Measurements from ENCODE around the gene ALDH4A1.
A peak's percentile ranks its signal among the peaks of the same experiment; 100 is the strongest.

The ALDH4A1 gene

GRCh38 chr1:18945401-18945849 lies 43.1 kb upstream of the ALDH4A1 start:
- Histone ChIP-seq H3K4me2 (ENCODE audit: low read length) (no peak overlapping the region), H3K4me3 (ENCODE audit: low read length) (no peak overlapping the region), H3K9ac (ENCODE audit: low read depth, low read length) (no peak overlapping the region), H3K36me3 (ENCODE audit: insufficient read depth, low read length) (no peaks in the 10 kb centered on the region), H3K9me3 (replicated peaks; ENCODE audit: low read length) (no peaks in the 10 kb centered on the region), H3K27me3 (ENCODE audit: control insufficient read depth, insufficient read depth, low read length) (no peaks in the 10 kb centered on the region), H3K4me1 (ENCODE audit: control insufficient read depth, insufficient read depth, low read length) (peaks cover 71% of the 10 kb centered on the region)

- H3K4me2 ChIP-seq (ENCODE audit: low read length) = no peak overlapping the region
- no peak overlapping the region for H3K9ac ChIP-seq (ENCODE audit: low read depth, low read length)
- H3K27me3 ChIP-seq (ENCODE audit: control insufficient read depth, insufficient read depth, low read length) = no peaks in the 10 kb centered on the region
- no peak overlapping the region for H3K4me3 ChIP-seq (ENCODE audit: low read length)
- H3K4me1 ChIP-seq (ENCODE audit: control insufficient read depth, insufficient read depth, low read length) = peaks cover 70% of the 10 kb centered on the region
- no peaks in the 10 kb centered on the region for H3K36me3 ChIP-seq (ENCODE audit: insufficient read depth, low read length)
- H3K9me3 ChIP-seq (replicated peaks; ENCODE audit: low read length) = no peaks in the 10 kb centered on the region
Measured at GRCh38 chr1:18944810-18945209, 42.5 kb upstream of the ALDH4A1 start.

GRCh38 chr1:18943914-18944572 lies 41.7 kb upstream of the ALDH4A1 start:
- Histone ChIP-seq H3K27me3 (ENCODE audit: control insufficient read depth, insufficient read depth, low read length) (no peaks in the 10 kb centered on the region), H3K36me3 (ENCODE audit: insufficient read depth, low read length) (no peaks in the 10 kb centered on the region), H3K9me3 (replicated peaks; ENCODE audit: low read length) (no peaks in the 10 kb centered on the region), H3K4me2 (ENCODE audit: low read length) (no peak overlapping the region), H3K4me1 (ENCODE audit: control insufficient read depth, insufficient read depth, low read length) (peaks cover 70% of the 10 kb centered on the region), H3K9ac (ENCODE audit: low read depth, low read length) (no peak overlapping the region), H3K4me3 (ENCODE audit: low read length) (no peak overlapping the region)

- Histone ChIP-seq H3K9me3 (replicated peaks; ENCODE audit: low read length) (no peaks in the 10 kb centered on the region), H3K9ac (ENCODE audit: low read depth, low read length) (no peak overlapping the region), H3K27me3 (ENCODE audit: control insufficient read depth, insufficient read depth, low read length) (no peaks in the 10 kb centered on the region), H3K4me1 (ENCODE audit: control insufficient read depth, insufficient read depth, low read length) (peaks cover 70% of the 10 kb centered on the region), H3K36me3 (ENCODE audit: insufficient read depth, low read length) (no peaks in the 10 kb centered on the region), H3K4me3 (ENCODE audit: low read length) (no peak overlapping the region), H3K4me2 (ENCODE audit: low read length) (no peak overlapping the region)
Measured at GRCh38 chr1:18943162-18943561, 40.8 kb upstream of the ALDH4A1 start.

GRCh38 chr1:18942340-18942739 lies 40.0 kb upstream of the ALDH4A1 start:
- no peaks in the 10 kb centered on the region for H3K27me3 ChIP-seq (ENCODE audit: control insufficient read depth, insufficient read depth, low read length)
- no peak overlapping the region for H3K4me3 ChIP-seq (ENCODE audit: low read length)
- H3K36me3 ChIP-seq (ENCODE audit: insufficient read depth, low read length) = no peaks in the 10 kb centered on the region
- H3K4me1 ChIP-seq (ENCODE audit: control insufficient read depth, insufficient read depth, low read length) = peaks cover 64% of the 10 kb centered on the region
- H3K9ac ChIP-seq (ENCODE audit: low read depth, low read length) = peak overlapping the region; percentile 58
- no peaks in the 10 kb centered on the region for H3K9me3 ChIP-seq (replicated peaks; ENCODE audit: low read length)
- no peak overlapping the region for H3K4me2 ChIP-seq (ENCODE audit: low read length)

- peak overlapping the region; percentile 45 for H3K4me2 ChIP-seq (ENCODE audit: low read length)
- no peaks in the 10 kb centered on the region for H3K27me3 ChIP-seq (ENCODE audit: control insufficient read depth, insufficient read depth, low read length)
- peaks cover 58% of the 10 kb centered on the region for H3K4me1 ChIP-seq (ENCODE audit: control insufficient read depth, insufficient read depth, low read length)
- no peaks in the 10 kb centered on the region for H3K36me3 ChIP-seq (ENCODE audit: insufficient read depth, low read length)
- no peak overlapping the region for H3K4me3 ChIP-seq (ENCODE audit: low read length)
- no peaks in the 10 kb centered on the region for H3K9me3 ChIP-seq (replicated peaks; ENCODE audit: low read length)
- peak overlapping the region; percentile 58 for H3K9ac ChIP-seq (ENCODE audit: low read depth, low read length)
Measured at GRCh38 chr1:18941221-18942141, 39.1 kb upstream of the ALDH4A1 start.

- H3K4me3 ChIP-seq (ENCODE audit: low read length) = no peak overlapping the region
- H3K36me3 ChIP-seq (ENCODE audit: insufficient read depth, low read length) = no peaks in the 10 kb centered on the region
- no peak overlapping the region for H3K4me2 ChIP-seq (ENCODE audit: low read length)
- no peaks in the 10 kb centered on the region for H3K27me3 ChIP-seq (ENCODE audit: control insufficient read depth, insufficient read depth, low read length)
- H3K9me3 ChIP-seq (replicated peaks; ENCODE audit: low read length) = no peaks in the 10 kb centered on the region
- peak overlapping the region; percentile 12 for H3K9ac ChIP-seq (ENCODE audit: low read depth, low read length)
- peaks cover 56% of the 10 kb centered on the region for H3K4me1 ChIP-seq (ENCODE audit: control insufficient read depth, insufficient read depth, low read length)
Measured at GRCh38 chr1:18940303-18941020, 38.1 kb upstream of the ALDH4A1 start.

GRCh38 chr1:18939398-18940302 lies 37.3 kb upstream of the ALDH4A1 start:
- Histone ChIP-seq H3K9me3 (replicated peaks; ENCODE audit: low read length) (no peaks in the 10 kb centered on the region), H3K36me3 (ENCODE audit: insufficient read depth, low read length) (no peaks in the 10 kb centered on the region), H3K4me3 (ENCODE audit: low read length) (no peak overlapping the region), H3K4me1 (ENCODE audit: control insufficient read depth, insufficient read depth, low read length) (peaks cover 48% of the 10 kb centered on the region), H3K9ac (ENCODE audit: low read depth, low read length) (no peak overlapping the region), H3K27me3 (ENCODE audit: control insufficient read depth, insufficient read depth, low read length) (no peaks in the 10 kb centered on the region), H3K4me2 (ENCODE audit: low read length) (no peak overlapping the region)

GRCh38 chr1:18938707-18939070 lies 36.3 kb upstream of the ALDH4A1 start:
- H3K4me3 ChIP-seq (ENCODE audit: low read length) = no peak overlapping the region

GRCh38 chr1:18938008-18938706 lies 35.8 kb upstream of the ALDH4A1 start:
- H3K36me3 ChIP-seq (ENCODE audit: insufficient read depth, low read length) = no peaks in the 10 kb centered on the region
- no peaks in the 10 kb centered on the region for H3K27me3 ChIP-seq (ENCODE audit: control insufficient read depth, insufficient read depth, low read length)
- no peak overlapping the region for H3K4me3 ChIP-seq (ENCODE audit: low read length)
- H3K4me2 ChIP-seq (ENCODE audit: low read length) = no peak overlapping the region
- peaks cover 45% of the 10 kb centered on the region for H3K4me1 ChIP-seq (ENCODE audit: control insufficient read depth, insufficient read depth, low read length)
- no peaks in the 10 kb centered on the region for H3K9me3 ChIP-seq (replicated peaks; ENCODE audit: low read length)
- H3K9ac ChIP-seq (ENCODE audit: low read depth, low read length) = no peak overlapping the region

More at GRCh38 chr1:18938707-18939070, 36.3 kb upstream of the ALDH4A1 start:
- H3K27me3 ChIP-seq (ENCODE audit: control insufficient read depth, insufficient read depth, low read length) = no peaks in the 10 kb centered on the region
- H3K9ac ChIP-seq (ENCODE audit: low read depth, low read length) = no peak overlapping the region
- no peaks in the 10 kb centered on the region for H3K36me3 ChIP-seq (ENCODE audit: insufficient read depth, low read length)
- H3K4me2 ChIP-seq (ENCODE audit: low read length) = no peak overlapping the region
- H3K9me3 ChIP-seq (replicated peaks; ENCODE audit: low read length) = no peaks in the 10 kb centered on the region
- H3K4me1 ChIP-seq (ENCODE audit: control insufficient read depth, insufficient read depth, low read length) = peaks cover 45% of the 10 kb centered on the region
